ENCODE results near the gene PSAP.

GRCh38 chr10:71802235-71802634 is 48.8 kb downstream of the PSAP start:
- TF ChIP-seq, protein P1, sequence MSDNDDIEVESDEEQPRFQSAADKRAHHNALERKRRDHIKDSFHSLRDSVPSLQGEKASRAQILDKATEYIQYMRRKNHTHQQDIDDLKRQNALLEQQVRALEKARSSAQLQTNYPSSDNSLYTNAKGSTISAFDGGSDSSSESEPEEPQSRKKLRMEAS (CRISPR knock-in tag; IDR thresholded peaks at IDR 0.05): no peak
- TF ChIP-seq CREM (CRISPR knock-in tag; IDR thresholded peaks at IDR 0.05): no peak
- TF ChIP-seq GTF2I (CRISPR knock-in tag; conservative IDR thresholded peaks at IDR 0.05): no peak
